Stimulated activated CD4-positive, alpha-beta T cell treated with anti-CD3 and anti-CD28 coated beads, TNF-alpha, amount 100 ng/mL, for 4 hours (primary cell): ENCODE results near the gene RNGTT.

Experiments used
- DNase-seq, 3 experiments: peaks; one replicate each; pipeline ENCODE4 v3.0.0-alpha.2; 2020; ENCODE audit warnings: low read depth in 3 of 3

Gene RNGTT

GRCh38 chr6:88605271-88605670 lies 358.1 kb downstream of the RNGTT start:
- DNase-seq = no peak

- no peak for DNase-seq
These were observed 363.8 kb downstream of the RNGTT start for GRCh38 chr6:88599571-88599970.

- DNase-seq = no peak
These were observed 366.6 kb downstream of the RNGTT start for GRCh38 chr6:88596801-88597200.

GRCh38 chr6:88588938-88589337 lies 374.5 kb downstream of the RNGTT start:
- DNase-seq = no peak

GRCh38 chr6:88587150-88587520 lies 376.3 kb downstream of the RNGTT start:
- DNase-seq = no peak

GRCh38 chr6:88586371-88587149 lies 376.9 kb downstream of the RNGTT start:
- no peak for DNase-seq

GRCh38 chr6:88585276-88585692 lies 378.1 kb downstream of the RNGTT start:
- no peak for DNase-seq

- DNase-seq = no peak
These were observed 378.7 kb downstream of the RNGTT start for GRCh38 chr6:88584581-88585275.

GRCh38 chr6:88577461-88577860 lies 386.0 kb downstream of the RNGTT start:
- DNase-seq = no peak

GRCh38 chr6:88575536-88575935 lies 387.9 kb downstream of the RNGTT start:
- DNase-seq = no peak

- no peak for DNase-seq
These were observed 388.8 kb downstream of the RNGTT start for GRCh38 chr6:88574651-88575050.

GRCh38 chr6:88574031-88574430 lies 389.4 kb downstream of the RNGTT start:
- no peak for DNase-seq

- DNase-seq = no peak
These were observed 389.9 kb downstream of the RNGTT start for GRCh38 chr6:88573561-88573960.

GRCh38 chr6:88572449-88573139 lies 390.8 kb downstream of the RNGTT start:
- no peak for DNase-seq

GRCh38 chr6:88569959-88570358 lies 393.5 kb downstream of the RNGTT start:
- no peak for DNase-seq

- DNase-seq = no peak
These were observed 395.7 kb downstream of the RNGTT start for GRCh38 chr6:88567696-88568095.

- no peak for DNase-seq
These were observed 396.5 kb downstream of the RNGTT start for GRCh38 chr6:88566746-88567534.

GRCh38 chr6:88565836-88566235 lies 397.6 kb downstream of the RNGTT start:
- no peak for DNase-seq

GRCh38 chr6:88565409-88565811 lies 398.0 kb downstream of the RNGTT start:
- no peak for DNase-seq

- DNase-seq = no peak
These were observed 400.2 kb downstream of the RNGTT start for GRCh38 chr6:88563277-88563625.

GRCh38 chr6:88562353-88563276 lies 400.8 kb downstream of the RNGTT start:
- DNase-seq = no peak
